HepG2 (cell line): ENCODE data around the gene HSD17B2. TPM values are rescaled to one million over a fixed set of nuclear protein-coding genes. Genes with fewer than 3 reads are reported as not detected.

Experiments used
- BCL6 ChIP-seq: IDR thresholded peaks from 2 replicates; pipeline ENCODE4 v1.6.1; 2016; ENCODE audit warnings: missing genetic modification reagents, missing compliant biosample characterization
- FOXJ3 ChIP-seq: sonication (generic); formaldehyde crosslinking; IDR thresholded peaks from 2 replicates; pipeline ENCODE4 v1.4.0; 2020; ENCODE audit warnings: missing genetic modification reagents, mild to moderate bottlenecking, borderline replicate concordance
- GLI4 ChIP-seq: sonication (generic); formaldehyde crosslinking; IDR thresholded peaks from 2 replicates; pipeline ENCODE4 v1.5.1; 2020; ENCODE audit warnings: missing genetic modification reagents, mild to moderate bottlenecking, moderate library complexity, borderline replicate concordance
- HNRNPK ChIP-seq: fragments of 200-400 bp; formaldehyde crosslinking; IDR thresholded peaks from 2 replicates; pipeline ENCODE4 v1.6.1; 2018; ENCODE audit warnings: low read length, low read depth, moderate library complexity, mild to moderate bottlenecking; ENCODE audit not compliant: poor library complexity, severe bottlenecking
- HOXA5 ChIP-seq: sonication (generic); formaldehyde crosslinking; IDR thresholded peaks from 2 replicates; pipeline ENCODE4 v1.4.0; 2020; ENCODE audit warnings: missing genetic modification reagents
- PHB2 ChIP-seq: fragments of 450-650 bp; IDR thresholded peaks from 2 replicates; pipeline ENCODE4 v1.6.1; 2018; ENCODE audit not compliant: partially characterized antibody
- RXRA ChIP-seq: sonication (generic); formaldehyde crosslinking; IDR thresholded peaks from 2 replicates; pipeline ENCODE4 v1.5.1; 2020; ENCODE audit warnings: missing genetic modification reagents
- ZNF446 ChIP-seq: sonication (generic); formaldehyde crosslinking; IDR thresholded peaks from 2 replicates; pipeline ENCODE4 v1.5.0; 2020; ENCODE audit warnings: mild to moderate bottlenecking, missing genetic modification reagents
- ZNF546 ChIP-seq: sonication (generic); formaldehyde crosslinking; conservative IDR thresholded peaks from 2 replicates; pipeline ENCODE4 v1.8.1; 2023; ENCODE audit warnings: mild to moderate bottlenecking, missing genetic modification reagents
- ZNF549 ChIP-seq: sonication (generic); formaldehyde crosslinking; IDR thresholded peaks from 2 replicates; pipeline ENCODE4 v1.5.0; 2020; ENCODE audit warnings: missing genetic modification reagents
- polyA plus RNA-seq, 8 experiments: library from polyadenylated mRNA; depleted of rRNA in 3 of 8; stranded (reverse) in 7 of 8; unstranded in 1 of 8; fragments of >200 nt; fragmentation: Illumina TruSeq in 4 of 8; extraction: Trizol in 4 of 8; gene quantifications; 2 replicates each; pipeline versions ENCODE4 v1.2.1 to v1.2.3, GENCODE V29; 2011 to 2016; ENCODE audit warnings: low read depth in 4 of 8, missing spikeins in 1 of 8, mixed read lengths in 1 of 8; ENCODE audit not compliant: insufficient read depth in 1 of 8
- total RNA-seq, 5 experiments: library from RNA; depleted of rRNA; stranded (reverse); fragments of >200 nt; fragmentation: Illumina TruSeq; extraction: Trizol; gene quantifications; 2 replicates each; pipeline ENCODE4 v1.2.3, GENCODE V29; 2016; ENCODE audit warnings: low read depth in 1 of 5
- TF ChIP-seq, protein P1 (sequence below): fragments of 450-650 bp; IDR thresholded peaks from 2 replicates; pipeline ENCODE4 v1.6.1; 2017; ENCODE audit warnings: mild to moderate bottlenecking
- TF ChIP-seq, protein P2 (sequence below), 2 experiments: fragments of 450-650 bp in 1 of 2; sonication (generic) in 1 of 2; formaldehyde crosslinking in 1 of 2; IDR thresholded peaks; 2 replicates each; pipeline versions ENCODE4 v1.6.1 to v1.8.0; 2016 to 2022; ENCODE audit warnings: antibody characterized with exemption in 1 of 2, mild to moderate bottlenecking in 1 of 2, missing genetic modification reagents in 1 of 2
- TF ChIP-seq, protein P3 (sequence below): sonication (generic); formaldehyde crosslinking; IDR thresholded peaks from 2 replicates; pipeline ENCODE4 v1.4.0; 2020; ENCODE audit warnings: low read depth, mild to moderate bottlenecking, missing genetic modification reagents

Gene HSD17B2
- total and polyA plus RNA-seq, 2 of the 13 experiments (the other 11 are each of a cell fraction or from before 2014, with no cell fraction given), result 26.3 to 69.3 TPM

DNA sequence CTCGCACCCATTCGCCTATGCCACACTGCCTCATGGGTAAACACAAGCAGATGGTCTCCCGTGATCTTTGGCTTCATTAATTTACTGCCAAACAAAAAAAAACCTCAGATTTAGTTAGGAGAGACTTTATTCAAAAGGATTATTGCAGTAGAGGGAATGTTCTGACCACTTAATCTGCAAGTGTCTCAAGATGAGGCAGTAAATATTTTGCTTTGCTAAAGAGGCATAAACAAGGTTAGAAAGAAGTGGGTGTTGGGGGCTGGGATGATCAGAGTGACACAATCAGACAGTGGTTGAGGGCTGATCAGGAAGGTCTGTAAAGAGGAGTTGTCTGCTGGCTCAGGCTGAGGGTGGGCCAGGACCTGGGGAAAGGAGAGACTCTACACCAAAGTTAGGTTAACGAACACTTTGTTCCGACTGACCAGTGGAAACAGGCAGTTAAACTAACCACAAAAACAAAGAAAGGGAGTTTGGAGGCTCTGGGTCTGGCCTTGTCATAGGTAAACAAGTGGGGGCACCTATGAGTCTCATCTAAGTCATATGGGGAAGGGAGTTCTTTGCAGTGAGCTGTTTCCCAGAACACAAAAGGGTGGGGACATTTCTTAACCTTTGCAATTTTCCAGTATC lies 28.5 kb downstream of the HSD17B2 start (continued):
- TF ChIP-seq, protein P1, sequence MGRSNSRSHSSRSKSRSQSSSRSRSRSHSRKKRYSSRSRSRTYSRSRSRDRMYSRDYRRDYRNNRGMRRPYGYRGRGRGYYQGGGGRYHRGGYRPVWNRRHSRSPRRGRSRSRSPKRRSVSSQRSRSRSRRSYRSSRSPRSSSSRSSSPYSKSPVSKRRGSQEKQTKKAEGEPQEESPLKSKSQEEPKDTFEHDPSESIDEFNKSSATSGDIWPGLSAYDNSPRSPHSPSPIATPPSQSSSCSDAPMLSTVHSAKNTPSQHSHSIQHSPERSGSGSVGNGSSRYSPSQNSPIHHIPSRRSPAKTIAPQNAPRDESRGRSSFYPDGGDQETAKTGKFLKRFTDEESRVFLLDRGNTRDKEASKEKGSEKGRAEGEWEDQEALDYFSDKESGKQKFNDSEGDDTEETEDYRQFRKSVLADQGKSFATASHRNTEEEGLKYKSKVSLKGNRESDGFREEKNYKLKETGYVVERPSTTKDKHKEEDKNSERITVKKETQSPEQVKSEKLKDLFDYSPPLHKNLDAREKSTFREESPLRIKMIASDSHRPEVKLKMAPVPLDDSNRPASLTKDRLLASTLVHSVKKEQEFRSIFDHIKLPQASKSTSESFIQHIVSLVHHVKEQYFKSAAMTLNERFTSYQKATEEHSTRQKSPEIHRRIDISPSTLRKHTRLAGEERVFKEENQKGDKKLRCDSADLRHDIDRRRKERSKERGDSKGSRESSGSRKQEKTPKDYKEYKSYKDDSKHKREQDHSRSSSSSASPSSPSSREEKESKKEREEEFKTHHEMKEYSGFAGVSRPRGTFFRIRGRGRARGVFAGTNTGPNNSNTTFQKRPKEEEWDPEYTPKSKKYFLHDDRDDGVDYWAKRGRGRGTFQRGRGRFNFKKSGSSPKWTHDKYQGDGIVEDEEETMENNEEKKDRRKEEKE, result no peak
- 0 out of 2 replicates have a peak, but pooled peaks have one; percentile 42 for TF ChIP-seq FOXJ3 (CRISPR knock-in tag)
- no peak for TF ChIP-seq PHB2
- no peak for TF ChIP-seq HOXA5 (CRISPR knock-in tag)
- no peak for TF ChIP-seq GLI4 (CRISPR knock-in tag)
- TF ChIP-seq ZNF546 (CRISPR knock-in tag), result no peak
- TF ChIP-seq ZNF549 (CRISPR knock-in tag), result no peak
- TF ChIP-seq, protein P2, sequence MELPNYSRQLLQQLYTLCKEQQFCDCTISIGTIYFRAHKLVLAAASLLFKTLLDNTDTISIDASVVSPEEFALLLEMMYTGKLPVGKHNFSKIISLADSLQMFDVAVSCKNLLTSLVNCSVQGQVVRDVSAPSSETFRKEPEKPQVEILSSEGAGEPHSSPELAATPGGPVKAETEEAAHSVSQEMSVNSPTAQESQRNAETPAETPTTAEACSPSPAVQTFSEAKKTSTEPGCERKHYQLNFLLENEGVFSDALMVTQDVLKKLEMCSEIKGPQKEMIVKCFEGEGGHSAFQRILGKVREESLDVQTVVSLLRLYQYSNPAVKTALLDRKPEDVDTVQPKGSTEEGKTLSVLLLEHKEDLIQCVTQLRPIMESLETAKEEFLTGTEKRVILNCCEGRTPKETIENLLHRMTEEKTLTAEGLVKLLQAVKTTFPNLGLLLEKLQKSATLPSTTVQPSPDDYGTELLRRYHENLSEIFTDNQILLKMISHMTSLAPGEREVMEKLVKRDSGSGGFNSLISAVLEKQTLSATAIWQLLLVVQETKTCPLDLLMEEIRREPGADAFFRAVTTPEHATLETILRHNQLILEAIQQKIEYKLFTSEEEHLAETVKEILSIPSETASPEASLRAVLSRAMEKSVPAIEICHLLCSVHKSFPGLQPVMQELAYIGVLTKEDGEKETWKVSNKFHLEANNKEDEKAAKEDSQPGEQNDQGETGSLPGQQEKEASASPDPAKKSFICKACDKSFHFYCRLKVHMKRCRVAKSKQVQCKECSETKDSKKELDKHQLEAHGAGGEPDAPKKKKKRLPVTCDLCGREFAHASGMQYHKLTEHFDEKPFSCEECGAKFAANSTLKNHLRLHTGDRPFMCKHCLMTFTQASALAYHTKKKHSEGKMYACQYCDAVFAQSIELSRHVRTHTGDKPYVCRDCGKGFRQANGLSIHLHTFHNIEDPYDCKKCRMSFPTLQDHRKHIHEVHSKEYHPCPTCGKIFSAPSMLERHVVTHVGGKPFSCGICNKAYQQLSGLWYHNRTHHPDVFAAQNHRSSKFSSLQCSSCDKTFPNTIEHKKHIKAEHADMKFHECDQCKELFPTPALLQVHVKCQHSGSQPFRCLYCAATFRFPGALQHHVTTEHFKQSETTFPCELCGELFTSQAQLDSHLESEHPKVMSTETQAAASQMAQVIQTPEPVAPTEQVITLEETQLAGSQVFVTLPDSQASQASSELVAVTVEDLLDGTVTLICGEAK (IDR thresholded peaks at IDR 0.05), result no peak
- TF ChIP-seq, protein P2 (CRISPR knock-in tag; IDR thresholded peaks at IDR 0.05), result no peak
- no peak for TF ChIP-seq ZNF446 (CRISPR knock-in tag)
- TF ChIP-seq HNRNPK, result no peak
- TF ChIP-seq RXRA (CRISPR knock-in tag), result no peak
- TF ChIP-seq BCL6 (CRISPR knock-in tag), result no peak
- TF ChIP-seq, protein P3, sequence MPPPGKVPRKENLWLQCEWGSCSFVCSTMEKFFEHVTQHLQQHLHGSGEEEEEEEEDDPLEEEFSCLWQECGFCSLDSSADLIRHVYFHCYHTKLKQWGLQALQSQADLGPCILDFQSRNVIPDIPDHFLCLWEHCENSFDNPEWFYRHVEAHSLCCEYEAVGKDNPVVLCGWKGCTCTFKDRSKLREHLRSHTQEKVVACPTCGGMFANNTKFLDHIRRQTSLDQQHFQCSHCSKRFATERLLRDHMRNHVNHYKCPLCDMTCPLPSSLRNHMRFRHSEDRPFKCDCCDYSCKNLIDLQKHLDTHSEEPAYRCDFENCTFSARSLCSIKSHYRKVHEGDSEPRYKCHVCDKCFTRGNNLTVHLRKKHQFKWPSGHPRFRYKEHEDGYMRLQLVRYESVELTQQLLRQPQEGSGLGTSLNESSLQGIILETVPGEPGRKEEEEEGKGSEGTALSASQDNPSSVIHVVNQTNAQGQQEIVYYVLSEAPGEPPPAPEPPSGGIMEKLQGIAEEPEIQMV (CRISPR knock-in tag), result no peak
